ENCODE data around the gene LDHD.
"Not testable (repeated sequence)": the region's sequence is repeated elsewhere in the genome, so short reads cannot be mapped to it uniquely, and the experiment has no call there.

The LDHD gene

GRCh38 chr16:75099075-75099667 is 17.4 kb downstream of the LDHD start:
- DNase-seq (ENCODE audit: low spot score), result no peak

DNA sequence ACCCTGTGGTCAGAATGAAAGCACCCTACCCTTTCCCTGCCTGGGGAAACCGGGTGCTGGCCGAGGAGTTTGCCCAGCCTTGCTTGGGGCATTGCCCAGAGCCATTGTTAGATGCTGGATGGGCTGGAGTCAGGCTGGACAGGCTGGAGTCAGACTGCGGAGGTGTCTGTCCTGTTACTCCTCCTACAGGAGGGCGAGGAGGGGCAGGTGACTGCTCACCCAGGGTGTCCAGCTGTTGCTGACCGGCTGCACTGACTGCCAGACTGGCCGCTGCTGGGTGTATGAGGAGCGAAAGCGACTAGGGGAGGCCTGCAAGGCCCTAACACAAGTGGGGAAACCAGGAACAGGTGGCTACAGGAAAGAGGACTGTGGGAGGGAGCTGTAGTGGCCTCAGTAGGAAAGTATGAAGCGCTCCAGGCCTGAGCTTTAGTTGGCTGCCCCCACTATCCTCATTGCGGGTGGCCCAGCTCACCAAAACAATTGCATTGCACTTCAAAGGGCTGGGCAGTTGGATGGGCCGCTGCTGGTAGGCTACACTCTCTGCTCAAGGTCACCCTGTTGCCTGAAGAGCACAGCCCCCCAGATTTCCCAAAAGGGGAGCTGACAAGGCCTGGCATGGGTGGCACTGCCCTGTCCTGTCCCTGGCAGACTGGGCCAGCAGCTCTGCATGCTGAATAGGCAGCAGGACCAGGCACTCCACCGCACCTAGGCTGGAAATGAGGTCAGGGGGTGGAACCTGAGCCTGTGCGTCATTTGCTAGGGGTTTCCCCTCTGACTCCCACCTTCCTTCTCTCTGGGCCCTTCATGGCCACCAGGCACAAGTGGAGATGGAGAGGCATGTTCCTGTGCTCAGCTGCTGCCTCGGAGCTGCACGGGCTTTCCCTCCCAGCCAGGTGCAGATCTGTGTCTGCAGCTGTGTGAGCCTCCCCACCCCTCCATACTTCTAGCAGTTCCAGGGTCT is 18.4 kb downstream of the LDHD start:
- DNase-seq (ENCODE audit: low spot score), result no peak

GRCh38 chr16:75097191-75097761 is 19.3 kb downstream of the LDHD start:
- DNase-seq (ENCODE audit: low spot score), result no peak

DNA sequence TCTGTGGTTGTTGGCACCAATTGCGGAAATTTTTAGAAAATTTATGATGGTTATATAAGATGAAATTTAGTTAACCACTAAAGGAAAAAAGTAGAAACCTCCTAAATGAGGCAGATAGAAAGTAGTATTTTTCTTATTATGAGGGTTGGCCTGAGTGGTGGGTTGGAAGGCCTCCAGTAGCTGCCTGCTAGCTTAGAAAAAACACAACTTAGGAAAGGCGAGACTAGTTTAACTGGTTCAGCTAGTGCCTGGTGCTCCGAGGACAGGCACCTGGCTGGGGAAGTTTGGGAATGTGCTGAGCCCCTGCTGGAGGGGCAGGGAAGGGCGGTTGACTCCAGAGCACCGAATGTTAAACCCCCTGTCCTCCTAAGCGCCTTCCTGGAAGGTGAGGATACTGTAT is 19.9 kb downstream of the LDHD start:
- DNase-seq (ENCODE audit: low spot score), result no peak

DNA sequence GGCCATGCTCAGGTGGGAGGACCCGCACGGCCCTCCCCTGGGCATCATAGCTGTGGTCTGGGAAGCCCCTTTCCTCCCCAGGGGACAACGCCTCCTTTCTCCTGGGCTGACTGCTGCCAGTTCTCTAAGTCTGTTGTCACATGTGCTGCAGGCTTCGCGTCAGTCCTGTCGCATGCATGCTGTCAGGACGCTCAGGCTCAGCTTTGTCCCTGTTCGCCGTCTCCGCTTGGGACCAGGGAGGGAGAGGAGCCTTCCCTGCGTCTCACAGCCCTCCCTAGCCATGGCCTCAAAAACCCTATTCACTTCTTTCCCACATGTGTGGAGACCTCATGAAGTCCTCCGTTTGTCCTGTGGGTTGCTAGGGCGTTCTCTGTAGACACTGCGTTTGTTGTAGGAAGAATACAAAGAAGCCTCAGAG is 21.4 kb downstream of the LDHD start:
- no peak for DNase-seq (ENCODE audit: low spot score)

- no peak for DNase-seq (ENCODE audit: low spot score)
Measured at GRCh38 chr16:75093598-75094540, 22.7 kb downstream of the LDHD start.

DNA sequence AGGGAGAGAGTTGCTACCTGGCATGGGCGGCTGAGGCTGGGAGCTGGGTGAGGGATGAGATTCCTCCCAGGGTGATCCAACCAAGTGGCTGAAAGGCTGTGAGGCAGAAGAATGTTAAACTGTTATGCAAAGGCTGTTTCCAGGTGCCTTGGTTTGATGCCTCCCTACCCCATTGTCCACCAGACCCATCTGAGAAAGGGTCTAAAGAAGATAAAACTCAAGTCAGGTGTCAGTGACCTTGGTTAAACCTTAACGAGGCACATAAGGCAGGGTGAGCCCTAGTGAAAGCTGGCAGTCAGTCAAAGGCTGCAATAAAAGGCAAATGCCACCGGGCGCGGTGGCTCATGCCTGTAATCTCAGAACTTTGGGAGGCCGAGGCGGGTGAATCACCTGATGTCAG is 23.8 kb downstream of the LDHD start:
- no peak for DNase-seq (ENCODE audit: low spot score)

- DNase-seq (ENCODE audit: low spot score), result not testable (repeated sequence)
Measured at GRCh38 chr16:75091619-75092018, 25.0 kb downstream of the LDHD start.

DNA sequence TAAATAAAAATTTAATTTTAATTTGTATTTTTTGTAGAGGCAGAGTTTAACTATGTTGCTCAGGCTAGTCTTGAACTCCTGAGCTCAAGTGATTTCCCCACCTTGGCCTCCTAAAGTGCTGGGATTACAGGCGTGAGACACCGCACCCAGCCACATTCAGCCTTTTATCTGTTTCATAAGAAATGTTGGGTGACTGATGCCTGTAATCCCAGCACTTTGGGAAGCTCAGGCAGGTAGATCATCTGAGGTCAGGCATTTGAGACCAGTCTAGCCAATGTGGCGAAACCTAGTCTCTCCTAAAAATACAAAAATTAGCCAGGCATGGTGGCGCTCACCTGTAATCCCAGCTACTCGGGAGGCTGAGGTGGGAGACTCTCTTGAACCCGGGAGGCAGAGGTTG is 25.7 kb downstream of the LDHD start:
- DNase-seq (ENCODE audit: low spot score), result not testable (repeated sequence)

GRCh38 chr16:75089486-75090202 is 26.9 kb downstream of the LDHD start:
- no peak for DNase-seq (ENCODE audit: low spot score)

DNA sequence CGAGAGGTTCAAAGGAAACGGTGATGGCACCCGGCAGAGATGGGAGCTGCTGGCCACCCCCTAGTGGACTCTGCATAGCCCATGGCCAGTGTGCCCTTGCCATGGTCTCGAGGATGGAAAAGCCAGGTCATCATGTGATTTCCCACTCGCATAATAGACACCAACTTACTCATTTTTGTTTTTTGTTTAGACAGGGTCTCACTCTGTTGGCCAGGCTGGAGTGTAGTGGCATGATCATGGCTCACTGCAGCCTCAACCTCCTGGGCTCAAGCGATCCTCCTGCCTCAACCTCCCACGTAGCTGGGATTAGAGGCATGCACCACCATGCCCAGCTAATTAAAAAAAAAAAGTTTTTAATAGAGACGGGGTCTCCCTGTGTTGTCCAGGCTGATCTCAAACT is 27.6 kb downstream of the LDHD start:
- DNase-seq (ENCODE audit: low spot score), result no peak

GRCh38 chr16:75088216-75088615 is 28.4 kb downstream of the LDHD start:
- no peak for DNase-seq (ENCODE audit: low spot score)

DNA sequence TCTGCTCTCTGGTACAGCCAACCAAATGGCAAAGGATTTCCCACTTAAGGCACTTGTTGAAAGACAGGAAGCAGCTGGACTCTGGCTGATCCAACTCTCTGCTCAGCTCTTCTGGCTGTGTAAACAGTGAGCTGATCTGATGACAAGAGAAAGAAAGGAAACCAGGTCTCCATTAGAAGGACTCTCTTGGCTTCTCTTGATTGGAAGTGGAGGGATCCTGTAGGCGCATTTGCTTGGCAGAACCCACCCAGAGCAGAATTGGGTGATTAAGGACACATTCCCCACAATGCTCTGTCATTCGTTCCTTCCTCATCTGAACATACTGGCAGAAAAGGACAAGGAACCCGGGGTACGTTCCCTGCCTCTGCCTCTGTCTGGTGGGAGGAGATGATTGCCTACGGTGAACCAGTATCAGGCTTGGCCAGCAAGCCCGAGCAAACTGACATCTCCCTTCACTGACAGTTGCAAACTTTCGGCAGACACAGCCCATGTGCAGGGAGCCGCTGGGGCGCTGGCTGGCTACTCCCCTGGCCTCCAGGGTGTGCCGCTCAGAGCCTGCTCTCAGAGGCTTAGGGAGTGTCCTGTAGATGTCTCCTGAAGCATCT is 29.1 kb downstream of the LDHD start:
- DNase-seq (ENCODE audit: low spot score), result peak; percentile 12

DNA sequence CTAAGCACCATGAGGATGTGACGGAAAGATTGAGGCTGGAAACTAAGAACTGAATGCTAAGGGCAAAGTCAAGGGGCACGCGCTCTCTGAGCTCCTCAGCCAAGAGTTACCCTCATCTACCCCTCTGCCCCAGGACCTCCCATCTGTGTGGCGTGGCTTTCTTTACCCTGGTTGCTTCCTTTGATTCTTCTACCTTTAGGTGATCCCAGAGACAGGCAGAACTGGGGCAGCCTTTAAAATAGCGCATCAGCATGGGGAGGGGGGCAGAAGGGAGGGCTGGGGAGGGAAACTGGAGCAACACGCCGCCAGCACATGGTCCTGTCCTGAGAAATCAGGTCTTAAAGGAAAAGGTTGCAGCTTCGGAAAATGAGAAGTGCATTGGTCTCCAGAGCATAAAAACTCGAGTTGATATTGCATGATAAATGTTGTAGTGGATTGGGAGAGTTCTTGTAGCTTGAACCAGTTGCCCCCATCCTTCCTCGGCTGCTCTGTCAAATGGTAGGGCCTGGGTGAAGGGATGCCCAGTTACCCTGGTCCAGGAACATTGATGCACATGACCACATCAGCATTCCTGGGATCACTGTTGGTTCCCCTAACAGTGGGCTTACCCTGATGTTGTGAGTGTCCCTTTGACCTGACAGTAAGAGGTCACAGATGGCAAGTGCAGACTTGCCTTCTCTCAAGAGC is 29.7 kb downstream of the LDHD start:
- DNase-seq (ENCODE audit: low spot score), result no peak

DNA sequence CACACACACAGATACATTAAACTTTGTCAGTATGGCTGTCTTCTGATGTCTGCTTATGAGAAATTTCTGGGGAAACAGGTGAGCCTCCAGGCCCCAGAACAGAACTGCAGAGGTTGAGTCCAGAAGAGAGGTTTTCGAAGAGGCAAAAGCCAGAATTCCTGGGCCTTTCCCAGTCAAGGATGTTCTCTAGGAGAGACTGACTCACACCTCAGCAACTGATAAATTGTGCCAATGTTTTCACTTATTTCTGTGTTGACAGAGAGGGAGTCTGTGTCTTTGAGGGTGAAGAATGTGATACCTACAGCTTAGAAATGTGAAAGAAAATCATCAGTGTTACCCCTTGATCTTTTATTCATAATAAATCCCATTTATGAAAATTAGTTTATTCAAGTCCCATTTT is 30.3 kb downstream of the LDHD start:
- DNase-seq (ENCODE audit: low spot score), result peak; percentile 52

- DNase-seq (ENCODE audit: low spot score), result no peak
Measured at GRCh38 chr16:75085556-75085955, 31.0 kb downstream of the LDHD start.

DNA sequence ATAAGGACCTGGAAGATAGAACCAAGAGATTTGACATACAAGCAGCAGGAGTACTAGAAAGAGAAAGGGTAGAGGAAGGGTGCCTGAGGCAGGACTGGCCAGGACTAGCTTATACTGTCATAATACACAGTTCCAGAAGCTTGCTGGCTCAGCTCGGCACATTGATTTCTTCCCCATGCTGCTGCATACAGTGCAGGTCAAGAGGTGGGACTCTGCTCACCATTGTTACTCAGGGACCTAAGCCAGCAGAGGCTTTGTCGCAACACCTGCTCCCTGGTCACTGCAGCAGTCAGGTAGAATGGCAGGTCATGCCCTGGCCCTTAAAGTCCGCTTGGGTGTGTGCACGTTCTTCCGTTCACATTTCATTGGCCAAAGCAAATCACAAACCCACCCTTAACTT is 32.8 kb downstream of the LDHD start:
- no peak for DNase-seq (ENCODE audit: low spot score)

GRCh38 chr16:75081179-75081859 is 35.3 kb downstream of the LDHD start:
- no peak for DNase-seq (ENCODE audit: low spot score)

GRCh38 chr16:75080205-75081029 is 36.2 kb downstream of the LDHD start:
- peak; percentile 62 for DNase-seq (ENCODE audit: low spot score)
